IMR-90 (cell line): Measurements from ENCODE around the gene PEX5L.

Experiments
- BHLHE40 ChIP-seq: fragments of 150-350 bp; IDR thresholded peaks from 2 replicates; pipeline ENCODE4 v1.6.1; 2016; ENCODE audit warnings: mild to moderate bottlenecking, low read depth, low read length
- CEBPB ChIP-seq: IDR thresholded peaks from 2 replicates; pipeline ENCODE4 v1.6.1; 2012; ENCODE audit warnings: low read depth, low read length, improper control_type of control experiment
- CTCF ChIP-seq: conservative IDR thresholded peaks from 2 replicates; pipeline ENCODE4 v1.5.1; 2012; ENCODE audit warnings: mild to moderate bottlenecking, low read depth, low read length, improper control_type of control experiment
- POLR2A ChIP-seq: IDR thresholded peaks from 2 replicates; pipeline ENCODE4 v1.6.1; 2012; ENCODE audit warnings: mild to moderate bottlenecking, low read depth, low read length
- RFX5 ChIP-seq: IDR thresholded peaks from 2 replicates; pipeline ENCODE4 v1.8.0; 2012; ENCODE audit warnings: low read depth, mild to moderate bottlenecking, low read length, moderate library complexity

GRCh38 chr3:179972881-179973423 lies 63.8 kb downstream of the PEX5L start:
- TF ChIP-seq POLR2A (no peak), BHLHE40 (no peak), RFX5 (no peak), CTCF (no peak), CEBPB (no peak)
